ENCODE results near the gene CACHD1. TPM values are rescaled to one million over a fixed set of nuclear protein-coding genes. Genes with fewer than 3 reads are reported as not detected.

The CACHD1 gene
- total and polyA plus RNA-seq, 2 donors (not counting 1 experiment from before 2014, with no cell fraction given), result 2.9 to 5.4 TPM

- H3K27me3 ChIP-seq (ENCODE audit: control insufficient read depth, insufficient read depth, low read length), result no peaks in the 10 kb centered on the region
- peaks cover 15% of the 10 kb centered on the region for H3K4me1 ChIP-seq (ENCODE audit: control insufficient read depth, extremely low read depth, insufficient read depth, low read length)
- no peak for TF ChIP-seq EZH2 (IDR thresholded peaks at IDR 0.05; ENCODE audit: low read length, missing control alignments)
- TF ChIP-seq CTCF (conservative IDR thresholded peaks at IDR 0.05 in 1 of 2, IDR thresholded peaks at IDR 0.05 in 1 of 2; ENCODE audit: low read depth in 1 of 2, low read length in 2 of 2), result no peak
- no peaks in the 10 kb centered on the region for H3K9me3 ChIP-seq (ENCODE audit: control insufficient read depth, insufficient read depth, low read depth, low read length)
- H3K79me2 ChIP-seq (ENCODE audit: control insufficient read depth, insufficient read depth, low read length), result no peaks in the 10 kb centered on the region
- H2AFZ ChIP-seq (ENCODE audit: low read length), result no peak overlapping the region
- DNase-seq (ENCODE audit: low read depth in 2 of 2), result no peak
- no peak overlapping the region for H3K4me2 ChIP-seq (ENCODE audit: extremely low read depth, insufficient read depth, low read length)
- no peak overlapping the region for H3K27ac ChIP-seq (ENCODE audit: insufficient read depth, low read length)
- H3K36me3 ChIP-seq (ENCODE audit: control insufficient read depth, insufficient read depth, low read length), result no peaks in the 10 kb centered on the region
- H4K20me1 ChIP-seq (ENCODE audit: control insufficient read depth, extremely low read depth, insufficient read depth, low read length), result no peaks in the 10 kb centered on the region
- H3K9ac ChIP-seq (ENCODE audit: insufficient read depth, low read length), result no peak overlapping the region
- H3K4me3 ChIP-seq (replicated peaks in 1 of 4; ENCODE audit: control extremely low read depth in 1 of 4, insufficient read depth in 1 of 4, low read depth in 3 of 4, low read length in 4 of 4), result no peak overlapping the region
Observed at GRCh38 chr1:64523413-64524337, 53.7 kb downstream of the CACHD1 start.

- H3K4me2 ChIP-seq (ENCODE audit: extremely low read depth, insufficient read depth, low read length), result no peak overlapping the region
- no peak for DNase-seq (ENCODE audit: low read depth in 2 of 2)
- no peaks in the 10 kb centered on the region for H3K79me2 ChIP-seq (ENCODE audit: control insufficient read depth, insufficient read depth, low read length)
- H4K20me1 ChIP-seq (ENCODE audit: control insufficient read depth, extremely low read depth, insufficient read depth, low read length), result no peaks in the 10 kb centered on the region
- H3K27me3 ChIP-seq (ENCODE audit: control insufficient read depth, insufficient read depth, low read length), result no peaks in the 10 kb centered on the region
- peaks cover 15% of the 10 kb centered on the region for H3K4me1 ChIP-seq (ENCODE audit: control insufficient read depth, extremely low read depth, insufficient read depth, low read length)
- H3K36me3 ChIP-seq (ENCODE audit: control insufficient read depth, insufficient read depth, low read length), result no peaks in the 10 kb centered on the region
- no peak overlapping the region for H3K9ac ChIP-seq (ENCODE audit: insufficient read depth, low read length)
- no peaks in the 10 kb centered on the region for H3K9me3 ChIP-seq (ENCODE audit: control insufficient read depth, insufficient read depth, low read depth, low read length)
- H2AFZ ChIP-seq (ENCODE audit: low read length), result no peak overlapping the region
- H3K4me3 ChIP-seq (replicated peaks in 1 of 4; ENCODE audit: control extremely low read depth in 1 of 4, insufficient read depth in 1 of 4, low read depth in 3 of 4, low read length in 4 of 4), result no peak overlapping the region
- H3K27ac ChIP-seq (ENCODE audit: insufficient read depth, low read length), result no peak overlapping the region
- no peak for TF ChIP-seq EZH2 (IDR thresholded peaks at IDR 0.05; ENCODE audit: low read length, missing control alignments)
- TF ChIP-seq CTCF (conservative IDR thresholded peaks at IDR 0.05 in 1 of 2, IDR thresholded peaks at IDR 0.05 in 1 of 2; ENCODE audit: low read depth in 1 of 2, low read length in 2 of 2), result no peak
Observed at GRCh38 chr1:64524614-64525013, 54.7 kb downstream of the CACHD1 start.

GRCh38 chr1:64525116-64525686 lies 55.3 kb downstream of the CACHD1 start:
- Histone ChIP-seq H3K4me2 (ENCODE audit: extremely low read depth, insufficient read depth, low read length) (no peak overlapping the region), H3K36me3 (ENCODE audit: control insufficient read depth, insufficient read depth, low read length) (no peaks in the 10 kb centered on the region), H4K20me1 (ENCODE audit: control insufficient read depth, extremely low read depth, insufficient read depth, low read length) (no peaks in the 10 kb centered on the region), H3K4me1 (ENCODE audit: control insufficient read depth, extremely low read depth, insufficient read depth, low read length) (peaks cover 12% of the 10 kb centered on the region), H3K9me3 (ENCODE audit: control insufficient read depth, insufficient read depth, low read depth, low read length) (no peaks in the 10 kb centered on the region), H3K9ac (ENCODE audit: insufficient read depth, low read length) (no peak overlapping the region), H3K27ac (ENCODE audit: insufficient read depth, low read length) (no peak overlapping the region), H3K4me3 (replicated peaks in 1 of 4; ENCODE audit: control extremely low read depth in 1 of 4, insufficient read depth in 1 of 4, low read depth in 3 of 4, low read length in 4 of 4) (no peak overlapping the region), H2AFZ (ENCODE audit: low read length) (no peak overlapping the region), H3K27me3 (ENCODE audit: control insufficient read depth, insufficient read depth, low read length) (no peaks in the 10 kb centered on the region), H3K79me2 (ENCODE audit: control insufficient read depth, insufficient read depth, low read length) (no peaks in the 10 kb centered on the region)
- no peak for DNase-seq (ENCODE audit: low read depth in 2 of 2)
- TF ChIP-seq EZH2 (IDR thresholded peaks at IDR 0.05; ENCODE audit: low read length, missing control alignments) (no peak), CTCF (conservative IDR thresholded peaks at IDR 0.05 in 1 of 2, IDR thresholded peaks at IDR 0.05 in 1 of 2; ENCODE audit: low read depth in 1 of 2, low read length in 2 of 2) (no peak)
